Hematopoietic multipotent progenitor cell treated with erythropoietin and hydrocortisone succinate and interleukin-3 and kit ligand, for 6 days (in vitro differentiated cells): ENCODE data around the gene KATNAL1.
A peak's percentile ranks its signal among the peaks of the same experiment; 100 is the strongest.
"Not testable (repeated sequence)": the region's sequence is repeated elsewhere in the genome, so short reads cannot be mapped to it uniquely, and the experiment has no call there.

ENCODE experiments used
- DNase-seq: peaks from one replicate; pipeline ENCODE4 v3.0.0-alpha.2; 2015

The KATNAL1 gene

DNA sequence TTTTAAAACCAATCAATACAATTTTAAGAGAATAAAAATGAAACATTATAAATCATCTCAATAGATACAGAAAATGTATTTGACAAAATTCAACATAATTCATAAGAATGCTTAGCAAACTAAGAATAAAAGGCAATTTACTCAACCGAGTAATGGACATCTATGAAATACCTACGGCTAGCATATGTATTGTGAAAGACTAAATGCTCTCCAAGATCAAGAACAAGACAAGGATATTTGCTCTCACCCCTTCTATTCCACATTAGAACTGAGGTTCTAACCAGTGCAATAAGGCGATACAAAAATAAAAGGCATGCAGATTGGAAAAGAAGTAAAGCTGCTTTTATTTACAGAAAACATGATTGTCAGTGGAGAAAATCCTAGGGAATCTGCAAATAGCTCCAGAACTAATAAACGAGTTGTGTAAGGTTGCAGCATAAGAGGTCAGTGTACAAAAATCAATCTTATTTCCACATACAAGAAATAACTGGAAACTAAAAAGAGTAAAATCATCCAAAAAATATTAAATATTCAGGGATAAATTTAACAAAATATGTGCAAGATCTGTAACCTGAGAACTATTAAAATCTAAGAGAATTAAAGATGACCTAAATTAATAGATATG, 16.4 kb downstream of the KATNAL1 start:
- DNase-seq, result no peak

DNA sequence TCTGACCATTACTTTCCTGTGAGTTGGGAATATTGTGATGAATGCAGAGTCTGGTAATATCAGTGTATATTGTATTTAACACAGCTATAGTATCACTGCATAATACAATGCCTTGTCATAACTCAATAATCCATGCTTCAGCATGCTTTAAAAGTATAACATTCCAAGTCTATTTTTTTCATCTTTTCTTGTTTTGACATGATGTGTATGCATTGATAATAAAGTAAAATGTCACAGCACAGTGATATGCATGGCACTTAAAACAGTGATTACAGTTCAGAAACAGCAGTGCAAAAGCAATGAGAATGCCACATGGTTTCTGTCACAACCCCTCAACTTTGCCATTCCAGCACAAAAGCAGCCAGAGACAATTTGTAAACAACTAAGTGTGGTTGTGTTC, 17.8 kb downstream of the KATNAL1 start:
- DNase-seq, result no peak

DNA sequence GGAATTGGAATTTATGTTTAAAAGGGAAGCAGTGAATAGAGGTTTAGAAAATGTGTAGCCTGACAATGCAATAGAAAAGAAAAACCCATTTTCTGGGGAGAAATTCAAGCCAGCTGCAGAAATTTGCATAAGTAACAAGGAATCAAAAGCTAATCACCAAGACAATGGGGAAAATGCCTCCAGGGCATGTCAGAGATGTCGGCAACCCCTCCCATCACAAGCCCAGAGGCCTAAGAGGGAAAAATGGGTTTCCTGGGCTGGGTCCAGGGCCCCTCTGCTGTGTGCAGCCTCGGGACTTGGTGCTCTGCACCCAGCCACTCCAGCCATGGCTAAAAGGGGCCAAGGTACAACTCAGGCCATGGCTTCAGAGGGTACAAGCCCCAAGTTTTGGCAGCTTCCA, 21.3 kb downstream of the KATNAL1 start:
- not testable (repeated sequence) for DNase-seq

DNA sequence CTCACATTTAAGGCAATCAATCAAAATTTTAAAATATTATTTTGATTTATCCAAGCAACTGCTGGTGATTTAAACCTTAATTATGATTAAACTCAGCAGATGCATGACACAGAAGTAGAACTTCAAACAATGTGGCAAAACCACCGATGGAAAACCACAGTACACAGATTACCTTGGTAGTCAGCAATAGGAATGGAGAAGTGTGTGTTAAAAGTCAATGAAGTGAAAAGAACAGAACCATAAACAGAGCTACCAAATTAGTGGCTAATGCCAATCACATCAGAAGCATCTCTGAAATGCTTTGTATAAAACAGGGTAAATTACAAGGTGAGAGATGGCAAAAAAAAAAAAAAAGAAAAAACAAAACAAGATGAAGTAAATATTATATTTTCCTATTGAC, 31.2 kb downstream of the KATNAL1 start:
- DNase-seq, result no peak

DNA sequence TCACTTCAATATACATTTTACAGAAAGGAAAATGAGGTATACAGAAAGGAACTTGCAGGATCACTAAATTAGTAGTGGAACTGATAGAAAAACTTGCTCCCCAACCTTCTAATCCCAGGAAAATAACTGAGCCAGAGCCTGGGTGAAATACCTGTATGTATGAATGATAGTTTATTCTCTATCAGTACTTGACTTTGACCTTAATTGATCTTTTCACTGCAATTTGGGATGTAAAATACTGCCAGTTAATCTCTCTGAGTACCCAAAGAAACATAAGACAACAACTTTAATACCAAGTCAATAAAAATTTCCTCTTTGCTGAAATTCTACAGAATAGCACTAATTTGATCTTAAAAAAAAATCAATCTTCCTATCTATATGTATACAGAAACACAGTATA, 33.3 kb downstream of the KATNAL1 start:
- no peak for DNase-seq

DNA sequence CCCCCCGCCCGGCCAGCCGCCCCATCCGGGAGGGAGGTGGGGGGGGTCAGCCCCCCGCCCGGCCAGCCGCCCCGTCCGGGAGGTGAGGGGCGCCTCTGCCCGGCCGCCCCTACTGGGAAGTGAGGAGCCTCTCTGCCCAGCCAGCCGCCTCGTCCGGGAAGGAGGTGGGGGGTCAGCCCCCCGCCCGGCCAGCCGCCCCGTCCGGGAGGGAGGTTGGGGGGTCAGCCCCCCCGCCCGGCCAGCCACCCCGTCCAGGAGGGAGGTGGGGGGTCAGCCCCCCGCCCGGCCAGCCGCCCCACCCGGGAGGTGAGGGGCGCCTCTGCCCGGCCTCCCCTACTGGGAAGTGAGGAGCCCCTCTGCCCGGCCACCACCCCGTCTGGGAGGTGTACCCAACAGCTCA, 37.3 kb downstream of the KATNAL1 start:
- not testable (repeated sequence) for DNase-seq

DNA sequence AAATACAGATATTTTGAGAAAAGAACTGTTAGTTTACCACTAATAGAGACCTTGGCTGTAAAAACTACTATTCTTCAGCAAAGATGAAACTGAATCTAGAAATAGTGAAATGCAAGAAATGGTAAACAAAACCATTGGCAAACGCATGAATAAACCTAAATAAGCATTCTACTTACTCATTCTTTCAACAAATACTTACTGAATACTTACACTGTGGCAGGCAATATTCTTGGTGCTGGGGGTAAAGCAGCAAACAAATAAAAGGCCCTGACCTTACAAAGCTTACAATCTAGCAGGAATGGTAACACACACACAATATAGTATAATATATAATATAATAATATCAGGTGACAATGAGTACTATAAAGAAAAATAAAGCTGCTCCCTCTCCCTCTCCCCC, 38.7 kb downstream of the KATNAL1 start:
- DNase-seq, result no peak

DNA sequence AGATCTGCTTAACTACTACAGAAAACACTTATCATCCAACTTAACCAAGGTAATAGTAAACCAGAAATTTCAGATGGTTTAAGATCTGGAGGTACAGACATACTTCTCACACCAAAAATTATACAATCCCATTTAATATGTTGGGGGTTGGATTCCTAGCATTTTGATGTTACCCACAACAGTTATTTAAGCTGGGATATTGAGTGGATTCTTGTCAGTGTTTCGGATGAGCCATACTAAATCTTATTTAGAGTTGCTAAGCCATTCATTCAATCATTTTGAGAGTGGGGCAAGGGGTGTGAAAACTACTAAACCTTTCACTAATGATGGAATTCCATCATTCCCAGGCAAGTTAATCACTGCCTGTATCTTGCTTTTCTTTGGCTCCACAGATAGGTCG, 40.6 kb downstream of the KATNAL1 start:
- DNase-seq, result no peak

DNA sequence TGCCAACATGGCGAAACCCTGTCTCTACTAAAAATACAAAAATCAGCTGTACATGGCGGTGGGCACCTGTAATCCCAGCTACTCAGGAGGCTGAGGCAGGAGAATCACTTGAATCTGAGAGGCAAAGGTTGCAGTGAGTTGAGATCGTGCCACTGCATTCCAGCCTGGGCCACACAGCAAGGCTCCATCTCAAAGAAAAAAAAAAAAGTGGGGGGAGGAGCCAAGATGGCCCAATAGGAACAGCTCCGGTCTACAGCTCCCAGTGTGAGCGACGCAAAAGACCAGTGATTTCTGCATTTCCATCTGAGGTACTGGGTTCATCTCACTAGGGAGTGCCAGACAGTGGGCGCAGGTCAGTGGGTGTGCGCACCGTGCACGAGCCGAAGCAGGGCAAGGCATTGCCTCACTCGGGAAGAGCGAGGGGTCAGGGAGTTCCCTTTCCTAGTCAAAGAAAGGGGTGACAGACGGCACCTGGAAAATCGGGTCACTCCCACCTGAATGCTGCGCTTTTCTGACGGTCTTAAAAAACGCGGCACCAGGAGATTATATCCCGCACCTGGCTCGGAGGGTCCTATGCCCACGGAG, 48.1 kb downstream of the KATNAL1 start:
- DNase-seq, result not testable (repeated sequence)

DNA sequence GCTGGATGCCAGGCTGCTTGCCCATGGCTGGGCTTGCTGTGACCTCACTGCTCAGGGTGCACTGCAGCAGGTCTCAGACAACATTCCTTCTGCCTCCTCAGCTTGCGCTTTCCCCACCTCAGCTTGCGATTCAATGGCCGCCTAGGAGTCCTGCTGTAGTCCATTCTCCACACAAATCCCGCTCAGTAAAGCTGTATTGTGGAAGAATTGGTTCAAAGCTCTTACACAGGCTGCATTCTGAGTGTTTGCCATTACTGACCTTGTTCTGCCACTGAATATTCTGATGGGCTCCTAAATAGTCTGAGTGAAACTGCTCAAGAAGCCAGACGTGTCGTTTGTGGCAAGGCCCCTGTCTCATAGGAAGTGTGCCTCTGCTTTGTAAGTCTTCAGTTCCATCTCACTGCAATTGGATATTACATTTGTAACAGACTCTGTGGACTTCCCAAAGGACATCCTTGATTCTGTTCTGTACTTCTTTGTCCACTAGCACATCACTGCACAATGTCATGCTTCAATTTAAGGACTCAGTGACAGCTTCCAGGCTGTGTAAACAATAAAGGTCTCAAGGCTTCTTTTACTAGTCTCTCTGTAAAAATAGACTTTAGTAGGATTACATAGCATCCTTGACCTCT, 49.8 kb downstream of the KATNAL1 start:
- DNase-seq, result no peak

DNA sequence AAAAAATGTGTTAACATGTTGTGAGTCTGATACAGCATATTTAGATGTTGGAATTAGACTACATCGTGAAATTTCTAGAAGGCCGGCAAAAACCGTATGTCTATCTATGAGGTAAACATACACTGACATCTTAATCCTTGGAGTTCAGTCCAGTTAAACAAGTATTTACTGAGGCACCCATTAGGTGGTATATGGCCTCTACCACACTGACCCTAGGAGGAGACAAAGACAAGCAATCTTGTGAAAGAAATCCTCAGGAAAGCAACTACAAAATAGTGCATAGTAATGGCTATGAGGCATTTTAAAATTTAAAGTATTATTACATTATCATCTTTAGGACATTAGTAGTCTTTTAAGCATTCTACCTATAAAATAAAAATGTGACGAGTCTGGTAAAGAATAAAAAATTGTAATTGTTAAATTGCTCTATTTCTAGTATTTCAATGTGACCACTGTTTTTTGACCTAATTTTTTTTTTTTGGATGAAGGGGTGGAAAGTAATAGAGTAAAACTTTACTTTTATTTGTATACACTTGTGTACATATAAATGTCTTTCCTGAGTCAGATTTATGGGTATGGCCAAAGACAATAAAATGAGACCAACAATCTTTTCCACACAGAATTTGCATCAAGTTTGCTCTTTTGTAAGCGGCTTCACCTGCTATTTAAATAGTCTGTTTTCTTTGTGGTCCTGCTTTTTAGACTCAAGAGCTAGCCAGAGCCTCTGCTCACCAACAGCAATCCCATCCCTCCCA, 50.5 kb downstream of the KATNAL1 start:
- peak; percentile 24 for DNase-seq

DNA sequence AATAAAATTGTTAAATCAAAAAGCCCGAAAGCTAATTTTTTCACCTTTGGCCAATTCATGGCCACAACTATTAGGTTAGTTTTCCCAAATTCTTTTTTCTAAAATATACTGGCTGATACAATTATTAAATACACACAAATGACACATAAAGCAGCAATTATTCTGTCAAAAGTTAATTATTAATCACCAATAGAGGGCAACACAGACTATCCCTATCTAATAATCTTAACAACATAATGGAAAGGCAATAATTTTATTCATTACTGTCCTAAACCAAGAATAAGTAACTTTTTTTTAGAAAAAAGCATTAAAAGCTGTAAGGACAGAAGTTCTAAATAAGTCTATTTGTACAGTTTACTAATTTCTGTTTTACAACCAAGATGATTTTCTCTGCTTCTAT, 51.7 kb downstream of the KATNAL1 start:
- peak; percentile 36 for DNase-seq

DNA sequence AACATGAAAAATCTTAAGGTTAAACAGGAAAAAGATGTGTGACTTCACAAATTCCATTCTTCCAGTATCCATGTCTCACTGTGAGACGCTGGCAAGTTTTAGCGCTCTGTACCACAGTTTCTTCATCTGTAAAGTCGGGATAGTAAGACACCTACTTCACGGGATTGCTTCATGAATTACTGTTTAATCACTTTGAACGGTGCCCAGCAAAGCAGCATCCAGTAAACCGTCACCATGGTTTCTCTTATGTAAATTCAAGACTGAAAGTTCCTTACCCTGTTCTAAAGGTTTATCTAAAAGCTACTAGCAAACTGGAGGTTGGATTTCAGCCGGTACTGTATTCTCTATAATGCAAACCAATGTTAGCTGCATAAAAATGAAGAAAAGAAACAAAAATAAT, 53.5 kb downstream of the KATNAL1 start:
- DNase-seq, result no peak

DNA sequence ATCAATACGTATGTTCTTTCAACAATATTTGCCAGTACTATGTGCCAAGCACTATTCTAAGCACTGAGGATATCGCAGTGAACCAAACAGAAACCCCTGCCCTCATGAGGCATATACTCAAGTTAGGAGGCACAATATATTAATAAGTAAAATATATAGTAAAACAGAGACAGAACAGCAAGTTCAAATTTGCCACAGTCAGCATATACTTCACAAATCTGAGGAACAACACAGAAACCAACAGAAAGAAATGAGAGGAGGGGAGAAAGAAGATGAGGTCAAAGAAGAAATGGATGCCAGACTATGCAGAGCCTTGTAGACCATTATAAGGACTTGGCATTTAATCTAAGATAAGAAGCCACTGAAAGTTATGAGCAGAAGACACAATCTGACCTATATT, 59.9 kb downstream of the KATNAL1 start:
- no peak for DNase-seq

DNA sequence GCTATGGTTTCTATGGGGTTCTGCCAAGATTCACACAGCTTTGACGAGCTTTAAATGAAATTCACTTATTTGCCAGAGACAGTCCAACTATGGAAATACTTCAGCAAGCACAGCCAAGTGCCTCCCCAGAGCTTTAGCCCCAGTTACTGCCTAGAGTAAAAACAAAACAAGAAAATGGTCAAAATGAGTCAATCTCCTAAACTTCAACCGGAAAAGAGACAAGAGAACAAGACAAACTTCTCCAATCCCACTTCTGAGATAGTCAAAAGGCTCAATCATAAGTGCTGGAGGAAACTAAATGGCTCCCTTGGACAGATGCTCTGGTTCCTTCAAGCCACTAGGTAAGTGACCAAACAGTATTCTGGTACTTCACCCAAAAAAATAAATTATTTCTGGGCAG, 65.8 kb downstream of the KATNAL1 start:
- DNase-seq, result no peak

DNA sequence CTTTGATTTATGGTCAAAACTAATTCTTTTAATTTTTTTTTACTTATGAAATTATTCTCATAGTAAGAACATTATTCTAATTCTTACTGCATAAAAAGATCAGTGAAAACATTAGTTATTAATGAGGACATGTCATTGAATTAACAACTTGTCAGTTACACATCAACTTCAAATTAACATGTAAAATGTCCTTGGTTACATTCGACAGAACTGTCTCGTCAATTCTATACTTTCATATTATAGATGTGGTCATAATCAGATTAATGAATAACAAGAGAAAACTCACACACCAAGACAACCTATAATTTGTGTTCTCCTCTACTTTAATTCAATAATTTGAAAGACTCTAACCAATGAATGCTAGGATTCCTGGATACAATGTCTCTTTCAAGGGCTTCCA, 66.7 kb downstream of the KATNAL1 start:
- DNase-seq, result no peak

DNA sequence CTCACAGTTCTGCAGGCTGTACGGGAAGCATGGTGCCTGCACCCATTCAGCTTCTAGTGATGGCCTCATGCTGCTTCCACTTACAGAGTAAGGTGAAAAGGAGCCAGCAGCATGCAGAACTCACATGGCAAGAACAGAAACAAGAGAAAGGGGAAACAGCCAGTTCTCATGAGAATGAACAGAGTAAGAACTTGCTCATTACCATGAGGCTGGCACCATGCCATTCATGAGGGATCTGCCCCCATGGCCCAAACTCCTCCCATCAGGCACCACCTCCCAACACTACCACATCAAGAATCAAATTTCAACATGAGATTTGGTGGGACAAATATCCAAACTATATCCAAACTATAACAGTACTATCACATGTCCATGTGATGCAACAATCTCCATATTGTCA, 72.1 kb downstream of the KATNAL1 start:
- peak; percentile 29 for DNase-seq

DNA sequence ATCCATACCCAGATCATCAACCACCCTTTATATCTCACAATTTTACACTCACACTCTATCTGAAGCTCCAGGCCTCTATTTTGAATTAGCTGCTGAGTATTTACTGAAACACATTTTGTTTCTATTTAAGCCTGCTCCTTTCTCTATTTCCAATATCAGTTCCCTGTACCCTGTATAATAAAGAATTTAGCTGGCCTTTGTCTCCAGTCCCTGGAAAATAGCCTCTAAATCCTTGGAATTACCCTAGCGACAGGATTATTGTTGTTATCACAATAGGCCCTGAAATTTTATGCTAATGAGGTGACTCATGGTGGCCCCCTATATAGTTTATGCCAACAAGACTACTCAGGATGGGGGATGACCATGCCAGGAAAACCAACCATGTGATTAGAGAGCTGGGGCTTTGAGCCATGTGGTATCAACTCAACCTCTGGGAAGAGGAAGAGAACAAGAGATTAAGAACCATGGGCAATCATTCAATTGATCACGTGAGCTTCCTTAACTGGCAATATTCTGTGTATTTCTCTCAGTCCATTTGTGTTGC, 72.7 kb downstream of the KATNAL1 start:
- no peak for DNase-seq

DNA sequence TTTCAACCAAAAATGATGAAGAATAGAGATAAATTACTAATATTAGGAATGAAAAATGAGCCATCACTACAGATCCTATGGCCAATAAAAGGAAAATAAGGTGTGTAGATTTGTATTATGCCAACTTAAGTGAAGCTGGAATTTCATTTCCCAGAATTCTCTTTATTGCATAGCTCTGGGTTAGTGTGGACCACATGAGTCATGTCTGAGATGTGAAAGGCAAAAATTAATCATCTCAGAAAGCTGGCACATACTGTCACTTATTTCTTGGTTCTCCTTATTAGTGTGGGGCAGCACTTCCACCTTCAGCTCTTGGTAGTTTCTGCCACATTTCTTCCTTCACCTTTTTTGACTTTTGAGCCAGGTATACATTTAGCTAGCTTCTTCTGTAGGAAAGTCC, 82.6 kb downstream of the KATNAL1 start:
- no peak for DNase-seq

DNA sequence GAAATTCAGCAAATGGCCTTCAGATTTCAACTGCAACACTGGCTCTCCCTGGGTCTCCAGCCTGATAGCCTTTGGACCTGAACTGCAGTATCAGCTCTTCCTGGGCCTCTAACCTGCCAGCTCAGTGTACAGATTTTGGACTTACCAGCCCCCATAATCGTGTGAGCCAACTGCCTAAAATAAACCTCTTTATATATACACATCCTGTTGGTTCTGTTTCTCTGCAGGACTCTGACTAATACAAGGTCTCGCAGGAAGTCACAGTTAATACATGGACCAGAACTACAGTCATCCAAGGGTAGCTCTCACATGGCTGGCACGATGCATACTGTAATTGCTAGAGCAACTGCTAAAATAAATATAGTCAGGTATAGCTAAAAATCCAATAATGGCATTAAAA, 85.1 kb downstream of the KATNAL1 start:
- DNase-seq, result no peak

DNA sequence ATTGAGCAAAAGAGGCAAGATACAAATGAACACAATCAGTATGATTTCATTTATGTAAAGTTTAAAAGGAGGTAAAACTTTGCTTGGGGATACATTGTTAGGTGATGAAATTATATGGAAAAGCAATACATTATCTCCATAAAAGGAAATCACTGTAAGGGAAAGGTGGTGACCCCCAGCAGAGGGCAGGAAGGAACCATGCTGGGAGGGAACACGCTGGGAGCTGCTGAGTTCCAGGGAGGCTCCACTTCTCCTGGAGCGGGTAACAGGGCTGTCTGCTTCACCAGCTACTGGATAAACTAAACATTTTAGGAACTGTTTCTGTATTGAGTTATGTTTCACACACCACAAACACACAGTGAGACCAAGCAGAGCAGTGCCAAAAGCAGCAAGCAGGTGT, 91.2 kb downstream of the KATNAL1 start:
- no peak for DNase-seq

DNA sequence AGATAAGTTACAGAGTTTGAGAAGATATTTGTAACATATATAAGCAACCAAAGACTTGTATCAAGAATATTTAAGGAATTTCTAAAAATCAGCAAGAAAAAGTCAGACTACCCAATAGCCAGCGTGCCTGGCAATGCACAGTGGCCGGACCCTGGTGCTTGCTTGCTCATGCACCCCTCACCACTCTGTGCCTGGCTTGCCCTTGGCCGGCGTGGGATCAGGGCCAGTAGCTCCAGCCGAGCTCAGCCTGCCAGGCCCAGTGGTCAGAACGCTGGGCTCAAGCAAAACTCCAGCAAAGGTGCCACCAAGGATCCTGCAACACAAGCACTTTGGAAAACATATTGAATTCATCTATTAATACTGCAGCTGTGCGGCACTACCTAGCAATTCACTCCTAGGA, 95.1 kb downstream of the KATNAL1 start:
- no peak for DNase-seq

DNA sequence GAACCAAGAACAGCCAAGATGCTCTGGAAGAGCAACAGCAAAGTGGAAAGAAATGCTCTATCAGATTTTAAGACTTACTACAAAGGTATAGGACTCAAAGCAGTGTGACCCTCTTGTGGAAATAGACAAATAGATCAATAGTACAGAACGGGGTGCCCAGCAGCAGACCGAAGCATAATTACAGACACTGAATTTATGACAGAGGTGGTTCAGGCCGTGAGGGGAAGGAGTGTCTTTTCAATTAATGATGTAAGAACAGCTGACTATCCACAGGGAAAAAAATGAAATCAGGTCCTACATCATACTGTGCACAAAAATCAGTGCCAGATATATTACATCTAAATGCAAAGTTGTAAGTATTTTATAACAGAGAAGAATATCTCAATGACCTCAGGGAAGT, 95.6 kb downstream of the KATNAL1 start:
- DNase-seq, result no peak

DNA sequence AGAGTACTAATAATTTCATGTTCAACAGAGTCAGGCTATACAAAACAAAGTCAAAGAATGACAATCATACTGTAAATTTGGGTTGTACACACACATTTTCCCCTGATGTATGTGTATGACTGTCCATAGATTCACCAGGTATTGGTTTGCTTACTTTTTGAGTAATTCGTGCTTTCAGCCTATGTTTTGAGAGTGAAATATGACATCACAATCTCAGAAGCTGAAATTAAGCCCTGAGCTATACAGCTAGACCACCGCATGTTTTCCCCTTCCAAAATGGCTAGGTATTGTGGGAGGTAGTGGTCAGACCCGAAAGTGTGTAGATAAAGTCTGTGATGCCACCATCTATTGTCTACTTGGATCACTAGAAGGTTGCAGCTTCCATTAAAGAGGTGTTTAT, 102.8 kb downstream of the KATNAL1 start:
- no peak for DNase-seq
